Colonic mucosa (tissue), 4 donors: ENCODE data around the gene WDFY3. TPM values are rescaled to one million over a fixed set of nuclear protein-coding genes. Genes with fewer than 3 reads are reported as not detected.

ENCODE experiments used
- DNase-seq: peaks from one replicate; pipeline ENCODE4 v3.0.0-alpha.2; 2020
- H3K27ac ChIP-seq: fragments of 200-600 bp; one replicate; pipeline ENCODE4 v1.8.0; 2021
- H3K27me3 ChIP-seq: fragments of 200-600 bp; one replicate; pipeline ENCODE4 v1.8.0; 2021
- H3K36me3 ChIP-seq: fragments of 200-600 bp; one replicate; pipeline ENCODE4 v1.8.0; 2021
- H3K4me1 ChIP-seq: fragments of 200-600 bp; one replicate; pipeline ENCODE4 v1.8.0; 2021; ENCODE audit warnings: mild to moderate bottlenecking
- H3K4me3 ChIP-seq: fragments of 200-600 bp; one replicate; pipeline ENCODE4 v1.8.0; 2021
- H3K9ac ChIP-seq, 2 donors: one replicate each; pipeline ENCODE4 v1.7.0; 2013; ENCODE audit warnings: control low read depth in 2 of 2, low read depth in 2 of 2, low read length in 2 of 2
- H3K9me3 ChIP-seq: fragments of 200-600 bp; one replicate; pipeline ENCODE4 v1.8.0; 2021
- intact Hi-C: fragments of 100-400 bp; cut with DNase I; formaldehyde crosslinking; loops from one replicate; pipeline ENCODE4 v1.14.1; 2022
- total RNA-seq, 2 donors: library from RNA; stranded (reverse); fragmentation: NEBNext Ultra II Directional in 1 of 2; extraction: Animal tissue kit (Norgen Biotek cat#: 25700) in 1 of 2; gene quantifications; one replicate each; pipeline ENCODE4 v1.2.1, GENCODE V29; 2021
- TF ChIP-seq, protein P1 (sequence below): fragments of 200-600 bp; IDR thresholded peaks from one replicate; pipeline ENCODE4 v1.8.0; 2022; ENCODE audit warnings: antibody characterized with exemption, mild to moderate bottlenecking
- donor health status: healthy.
- donor health status: DM: no; HTN: no; CAD: no.
- donor health status: DM: no; HTN: no; CAD: no.

The WDFY3 gene
- total RNA-seq, 2 donors from 2014 or later = 46.3 to 50.8 TPM

DNA sequence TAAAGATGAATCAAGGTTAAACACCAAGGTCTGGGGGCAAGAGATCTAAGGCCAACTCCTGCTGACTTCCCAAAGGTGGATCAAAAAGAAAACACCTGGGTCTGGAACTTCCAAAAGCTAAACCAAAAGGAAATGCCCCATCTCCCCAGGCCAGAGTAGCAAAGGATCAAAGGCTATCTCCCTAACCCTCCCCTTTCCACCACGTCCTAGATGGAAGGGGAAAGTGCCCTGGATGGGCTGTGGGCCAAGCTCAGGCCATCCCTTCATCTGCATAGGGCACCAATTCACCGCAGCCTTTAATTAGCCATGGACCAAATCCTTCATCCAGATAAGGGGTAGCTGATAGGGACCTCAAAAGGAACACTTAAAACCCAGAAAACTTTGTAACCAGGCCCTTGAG, 100.2 kb downstream of the WDFY3 start:
- intact Hi-C loops = no loop called here
- no peaks in the 10 kb centered on the region for H3K4me1 ChIP-seq
- TF ChIP-seq, protein P1, sequence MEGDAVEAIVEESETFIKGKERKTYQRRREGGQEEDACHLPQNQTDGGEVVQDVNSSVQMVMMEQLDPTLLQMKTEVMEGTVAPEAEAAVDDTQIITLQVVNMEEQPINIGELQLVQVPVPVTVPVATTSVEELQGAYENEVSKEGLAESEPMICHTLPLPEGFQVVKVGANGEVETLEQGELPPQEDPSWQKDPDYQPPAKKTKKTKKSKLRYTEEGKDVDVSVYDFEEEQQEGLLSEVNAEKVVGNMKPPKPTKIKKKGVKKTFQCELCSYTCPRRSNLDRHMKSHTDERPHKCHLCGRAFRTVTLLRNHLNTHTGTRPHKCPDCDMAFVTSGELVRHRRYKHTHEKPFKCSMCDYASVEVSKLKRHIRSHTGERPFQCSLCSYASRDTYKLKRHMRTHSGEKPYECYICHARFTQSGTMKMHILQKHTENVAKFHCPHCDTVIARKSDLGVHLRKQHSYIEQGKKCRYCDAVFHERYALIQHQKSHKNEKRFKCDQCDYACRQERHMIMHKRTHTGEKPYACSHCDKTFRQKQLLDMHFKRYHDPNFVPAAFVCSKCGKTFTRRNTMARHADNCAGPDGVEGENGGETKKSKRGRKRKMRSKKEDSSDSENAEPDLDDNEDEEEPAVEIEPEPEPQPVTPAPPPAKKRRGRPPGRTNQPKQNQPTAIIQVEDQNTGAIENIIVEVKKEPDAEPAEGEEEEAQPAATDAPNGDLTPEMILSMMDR = no peak
- no peak overlapping the region for H3K4me3 ChIP-seq
- H3K27ac ChIP-seq = no peak overlapping the region
- no peak for DNase-seq
- H3K36me3 ChIP-seq = no peaks in the 10 kb centered on the region
- no peaks in the 10 kb centered on the region for H3K27me3 ChIP-seq
- H3K9me3 ChIP-seq = no peaks in the 10 kb centered on the region
- no peak overlapping the region for H3K9ac ChIP-seq

DNA sequence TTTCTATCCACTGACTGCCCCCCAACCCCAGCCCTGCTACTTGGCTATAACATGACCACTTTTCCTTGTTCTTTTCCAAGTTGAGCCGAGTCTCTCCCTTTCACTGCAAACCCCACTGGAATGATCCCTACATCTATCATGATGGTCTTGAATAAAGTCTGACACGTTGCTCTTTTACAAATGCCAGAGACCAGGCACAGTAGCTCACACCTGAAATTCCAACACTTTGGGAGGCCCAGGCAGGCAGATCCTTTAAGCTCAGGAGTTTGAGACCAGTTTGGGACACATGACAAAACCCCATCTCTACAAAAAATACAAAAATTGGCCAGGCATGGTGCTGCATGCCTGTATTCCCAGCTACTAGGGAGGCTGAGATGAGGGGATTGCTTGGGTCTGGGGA, 100.9 kb downstream of the WDFY3 start:
- H3K4me1 ChIP-seq = no peaks in the 10 kb centered on the region
- DNase-seq = no peak
- no peaks in the 10 kb centered on the region for H3K27me3 ChIP-seq
- H3K9me3 ChIP-seq = no peaks in the 10 kb centered on the region
- no peak overlapping the region for H3K9ac ChIP-seq
- no peaks in the 10 kb centered on the region for H3K36me3 ChIP-seq
- intact Hi-C loops = no loop called here
- H3K27ac ChIP-seq = no peak overlapping the region
- TF ChIP-seq, protein P1 = no peak
- H3K4me3 ChIP-seq = no peak overlapping the region

- TF ChIP-seq, protein P1 = no peak
- H3K4me1 ChIP-seq = no peaks in the 10 kb centered on the region
Measured at GRCh38 chr4:84862064-84862463, 104.4 kb downstream of the WDFY3 start.

GRCh38 chr4:84857296-84857695, 109.2 kb downstream of the WDFY3 start:
- no peaks in the 10 kb centered on the region for H3K9me3 ChIP-seq
- H3K27me3 ChIP-seq = no peaks in the 10 kb centered on the region
- H3K4me1 ChIP-seq = no peaks in the 10 kb centered on the region
- TF ChIP-seq, protein P1 = no peak
- H3K27ac ChIP-seq = no peak overlapping the region
- no peak overlapping the region for H3K9ac ChIP-seq
- no peak for DNase-seq
- no peak overlapping the region for H3K4me3 ChIP-seq
- intact Hi-C loops = no loop called here
- H3K36me3 ChIP-seq = no peaks in the 10 kb centered on the region

More at GRCh38 chr4:84862064-84862463, 104.4 kb downstream of the WDFY3 start:
- Histone ChIP-seq H3K27ac (no peak overlapping the region), H3K27me3 (no peaks in the 10 kb centered on the region), H3K9me3 (no peaks in the 10 kb centered on the region), H3K36me3 (no peaks in the 10 kb centered on the region), H3K4me3 (no peak overlapping the region), H3K9ac (no peak overlapping the region)
- DNase-seq = no peak
- intact Hi-C loops = no loop called here

- Histone ChIP-seq H3K4me1 (no peaks in the 10 kb centered on the region), H3K9ac (no peak overlapping the region), H3K4me3 (no peak overlapping the region), H3K9me3 (no peaks in the 10 kb centered on the region), H3K36me3 (no peaks in the 10 kb centered on the region), H3K27me3 (no peaks in the 10 kb centered on the region), H3K27ac (no peak overlapping the region)
- intact Hi-C loops = no loop called here
- TF ChIP-seq, protein P1 = no peak
- DNase-seq = no peak
Measured at GRCh38 chr4:84856468-84857049, 109.9 kb downstream of the WDFY3 start.
